ENCODE data around the gene SLAIN1.

DNA sequence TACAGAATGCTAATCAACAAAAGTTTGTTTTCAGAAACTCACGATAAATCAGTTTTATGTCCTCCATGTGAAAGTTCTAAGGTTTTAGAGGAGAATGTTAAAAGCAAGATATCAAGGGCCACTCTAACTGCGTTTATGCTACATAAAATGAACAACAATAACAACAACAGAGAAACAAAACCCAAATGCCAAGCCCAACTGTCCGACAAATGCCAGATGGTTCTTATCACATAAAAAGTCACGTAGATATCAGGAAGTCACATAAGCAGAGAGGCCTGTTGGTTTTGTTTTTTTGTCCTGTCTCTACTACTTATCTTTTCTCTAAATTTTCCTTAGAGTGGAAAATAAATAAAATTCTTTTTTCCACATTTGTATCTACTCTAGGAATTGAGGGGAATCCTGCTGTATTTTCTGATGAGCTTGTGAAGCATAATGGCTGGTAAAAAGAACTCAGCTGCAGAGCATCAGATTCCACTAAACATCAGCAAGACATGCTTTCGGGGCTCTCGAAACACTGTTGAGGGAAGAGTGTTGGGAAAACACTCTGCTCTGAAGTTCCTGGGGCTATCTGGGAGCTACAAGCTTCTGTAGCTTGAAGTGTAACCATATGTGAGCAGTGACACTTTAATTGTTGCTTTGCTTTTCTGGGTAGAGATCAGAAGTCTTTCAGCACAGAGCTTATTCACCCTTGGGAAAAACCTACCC lies 110.1 kb downstream of the SLAIN1 start:
- TF ChIP-seq, protein P1, sequence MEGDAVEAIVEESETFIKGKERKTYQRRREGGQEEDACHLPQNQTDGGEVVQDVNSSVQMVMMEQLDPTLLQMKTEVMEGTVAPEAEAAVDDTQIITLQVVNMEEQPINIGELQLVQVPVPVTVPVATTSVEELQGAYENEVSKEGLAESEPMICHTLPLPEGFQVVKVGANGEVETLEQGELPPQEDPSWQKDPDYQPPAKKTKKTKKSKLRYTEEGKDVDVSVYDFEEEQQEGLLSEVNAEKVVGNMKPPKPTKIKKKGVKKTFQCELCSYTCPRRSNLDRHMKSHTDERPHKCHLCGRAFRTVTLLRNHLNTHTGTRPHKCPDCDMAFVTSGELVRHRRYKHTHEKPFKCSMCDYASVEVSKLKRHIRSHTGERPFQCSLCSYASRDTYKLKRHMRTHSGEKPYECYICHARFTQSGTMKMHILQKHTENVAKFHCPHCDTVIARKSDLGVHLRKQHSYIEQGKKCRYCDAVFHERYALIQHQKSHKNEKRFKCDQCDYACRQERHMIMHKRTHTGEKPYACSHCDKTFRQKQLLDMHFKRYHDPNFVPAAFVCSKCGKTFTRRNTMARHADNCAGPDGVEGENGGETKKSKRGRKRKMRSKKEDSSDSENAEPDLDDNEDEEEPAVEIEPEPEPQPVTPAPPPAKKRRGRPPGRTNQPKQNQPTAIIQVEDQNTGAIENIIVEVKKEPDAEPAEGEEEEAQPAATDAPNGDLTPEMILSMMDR (conservative IDR thresholded peaks at IDR 0.05; ENCODE audit: low read length) = no peak
- no peak for TF ChIP-seq EZH2phosphoT487 (IDR thresholded peaks at IDR 0.05; ENCODE audit: borderline replicate concordance, low read depth, low read length)

All from OCI-LY7 (cell line).